Stimulated activated CD8-positive, alpha-beta memory T cell treated with anti-CD3 and anti-CD28 coated beads, Interleukin-4, amount 100 ng/mL, for 4 hours (primary cell): ENCODE measurements around the gene SLC35F3.
"Not testable (repeated sequence)": the region's sequence is repeated elsewhere in the genome, so short reads cannot be mapped to it uniquely, and the experiment has no call there.

ENCODE experiments used
- DNase-seq, 2 donors: peaks; one replicate each; pipeline ENCODE4 v3.0.0-alpha.2; 2020; ENCODE audit warnings: low read depth in 2 of 2, low spot score in 1 of 2

SLC35F3 gene

DNA sequence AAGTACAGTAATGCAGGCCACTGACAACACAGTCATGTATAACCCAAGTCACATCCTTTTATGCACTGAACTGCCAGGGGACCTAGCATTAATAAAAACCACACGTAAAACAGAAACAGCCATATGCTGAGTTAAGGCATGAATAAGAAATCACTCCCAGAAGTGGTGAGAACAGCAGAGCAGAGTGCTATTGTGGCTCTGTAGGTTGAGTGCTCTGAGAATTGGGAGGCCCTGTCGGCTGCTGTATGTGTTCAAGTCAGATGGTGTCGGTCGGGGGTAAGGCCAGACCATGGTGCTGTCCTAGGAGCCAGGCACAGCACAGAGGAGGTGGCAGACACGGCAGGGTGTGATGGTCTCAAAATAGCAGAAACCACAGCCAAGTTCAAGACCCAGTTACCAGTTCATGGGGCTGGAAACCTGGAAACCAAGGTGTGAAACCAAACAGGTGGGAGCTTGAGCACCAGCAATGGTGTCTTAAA lies 342.2 kb downstream of the SLC35F3 start:
- no peak for DNase-seq

DNA sequence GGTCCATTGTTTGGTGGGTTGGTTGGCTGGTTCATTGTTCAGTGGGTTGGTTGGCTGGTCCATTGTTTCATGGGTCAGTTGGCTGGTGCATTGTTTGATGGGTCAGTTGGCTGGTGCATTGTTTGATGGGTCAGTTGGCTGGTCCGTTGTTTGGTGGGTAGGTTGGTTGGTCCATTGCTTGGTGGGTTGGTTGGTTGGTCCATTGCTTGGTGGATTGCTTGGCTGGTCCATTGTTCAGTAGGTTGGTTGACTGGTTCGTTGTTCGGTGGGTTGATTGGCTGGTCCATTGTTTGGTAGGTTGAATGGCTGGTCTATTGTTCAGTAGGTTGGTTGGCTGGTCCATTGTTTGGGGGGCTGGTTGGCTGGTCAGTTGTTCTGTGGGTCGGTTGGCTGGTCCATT lies 343.3 kb downstream of the SLC35F3 start:
- not testable (repeated sequence) for DNase-seq

DNA sequence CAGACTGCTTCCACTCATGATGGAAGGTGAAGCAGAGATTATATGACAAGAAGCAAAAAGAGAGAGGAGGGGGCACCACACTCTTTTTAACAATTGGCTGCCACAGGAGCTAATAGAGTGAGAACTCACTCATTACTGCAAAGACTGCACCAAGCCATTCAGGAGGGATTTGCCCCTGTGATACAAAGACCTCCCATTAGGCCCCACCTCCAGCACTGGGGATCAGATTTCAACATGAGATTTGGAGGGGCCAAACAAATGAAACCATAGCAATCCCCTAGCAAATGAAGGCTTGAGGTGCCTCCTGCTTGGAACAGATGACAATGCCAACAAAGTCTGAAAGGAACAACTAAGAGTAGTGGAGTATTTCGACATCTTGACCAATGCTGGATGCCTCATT lies 346.3 kb downstream of the SLC35F3 start:
- no peak for DNase-seq

DNA sequence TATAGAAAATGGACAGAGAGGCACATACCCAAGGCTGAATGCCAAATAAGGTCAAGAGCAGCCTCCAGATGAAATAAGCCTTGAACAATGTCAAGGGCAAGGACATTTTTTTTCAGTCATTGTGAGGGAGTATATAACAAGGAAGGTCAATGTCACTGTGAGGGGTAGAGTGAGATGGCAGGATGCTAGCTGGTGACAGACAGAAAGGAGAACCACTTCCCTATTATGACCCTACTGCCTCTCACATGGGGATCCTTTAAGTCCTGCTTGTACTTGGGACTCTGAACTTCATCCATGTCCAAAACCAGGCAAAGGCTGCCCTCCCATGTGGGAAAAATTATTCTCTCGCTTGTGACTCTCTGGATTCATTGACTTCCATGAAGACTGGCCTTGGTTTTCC lies 349.3 kb downstream of the SLC35F3 start:
- no peak for DNase-seq

DNA sequence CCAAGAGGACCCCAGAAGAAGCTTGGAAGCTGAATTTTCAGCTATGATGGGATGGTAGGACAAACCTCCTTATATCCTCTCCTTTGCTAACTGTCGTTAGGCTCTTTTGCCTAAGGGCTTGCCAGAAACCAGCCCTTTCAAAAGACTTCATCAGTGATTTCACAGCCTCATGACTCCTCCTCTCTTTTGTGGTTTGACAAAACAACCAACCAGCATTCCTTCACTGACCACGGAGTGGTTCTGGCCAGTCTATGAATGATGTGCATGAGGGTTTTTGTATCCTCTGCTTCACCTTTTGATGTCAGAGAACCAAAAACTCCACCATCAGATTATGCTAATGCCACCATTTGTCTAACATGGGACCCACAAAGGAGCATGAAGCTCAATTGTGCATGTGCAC lies 351.9 kb downstream of the SLC35F3 start:
- no peak for DNase-seq

DNA sequence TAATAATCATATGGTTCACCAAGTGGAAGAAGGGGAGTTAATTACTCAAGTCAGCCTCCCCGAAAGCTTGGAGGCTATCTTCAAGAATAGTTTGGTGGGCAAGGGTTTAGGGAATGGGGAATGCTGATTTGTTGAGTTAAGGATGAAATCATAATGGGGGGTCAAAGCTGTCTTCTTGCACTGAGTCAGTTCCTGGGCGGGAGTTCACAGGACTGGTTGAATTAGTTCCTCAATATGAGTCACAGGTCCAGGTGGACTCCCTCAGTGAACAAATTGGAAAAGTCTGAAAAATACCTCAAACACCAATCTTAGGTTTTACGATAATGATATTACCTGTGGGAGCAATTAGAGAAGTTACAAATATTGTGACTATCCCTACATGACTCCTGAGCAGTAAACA lies 353.6 kb downstream of the SLC35F3 start:
- DNase-seq = no peak

DNA sequence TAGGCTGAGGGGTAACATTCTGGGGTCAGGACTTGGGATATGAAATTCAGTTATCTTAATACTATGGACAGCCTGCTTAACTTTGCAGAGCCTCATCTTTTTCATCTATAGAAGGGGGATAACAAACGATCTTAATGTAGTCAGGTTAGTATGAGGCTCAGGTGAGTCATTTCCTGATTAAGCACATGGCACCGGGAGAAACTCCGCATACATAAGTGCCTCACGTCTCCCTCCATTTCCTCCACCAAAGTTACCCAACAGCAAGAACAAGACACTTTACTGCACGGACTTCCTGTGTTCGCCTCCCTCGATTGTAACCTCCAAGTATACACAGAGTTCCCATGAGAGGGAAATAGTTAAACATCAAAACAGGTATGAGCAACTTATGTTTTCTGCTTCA lies 356.1 kb downstream of the SLC35F3 start:
- no peak for DNase-seq

DNA sequence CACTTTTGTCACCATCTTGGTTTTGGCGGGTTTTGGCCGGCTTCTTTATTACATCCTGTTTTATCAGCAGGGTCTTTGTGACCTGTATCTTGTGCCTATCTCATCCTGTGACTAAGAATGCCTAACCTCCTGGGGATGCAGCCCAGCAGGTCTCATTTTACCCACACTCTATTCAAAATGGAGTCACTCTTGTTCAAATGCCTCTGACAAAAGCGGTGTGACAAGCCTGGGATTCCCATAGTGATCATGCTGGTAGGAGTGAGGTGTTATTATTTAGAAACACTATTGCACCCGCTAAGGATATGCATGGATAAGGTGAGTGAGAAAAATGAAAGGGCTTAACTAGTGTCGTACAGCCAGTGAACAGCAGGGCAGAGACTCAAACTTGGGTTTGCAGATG lies 357.1 kb downstream of the SLC35F3 start:
- no peak for DNase-seq

DNA sequence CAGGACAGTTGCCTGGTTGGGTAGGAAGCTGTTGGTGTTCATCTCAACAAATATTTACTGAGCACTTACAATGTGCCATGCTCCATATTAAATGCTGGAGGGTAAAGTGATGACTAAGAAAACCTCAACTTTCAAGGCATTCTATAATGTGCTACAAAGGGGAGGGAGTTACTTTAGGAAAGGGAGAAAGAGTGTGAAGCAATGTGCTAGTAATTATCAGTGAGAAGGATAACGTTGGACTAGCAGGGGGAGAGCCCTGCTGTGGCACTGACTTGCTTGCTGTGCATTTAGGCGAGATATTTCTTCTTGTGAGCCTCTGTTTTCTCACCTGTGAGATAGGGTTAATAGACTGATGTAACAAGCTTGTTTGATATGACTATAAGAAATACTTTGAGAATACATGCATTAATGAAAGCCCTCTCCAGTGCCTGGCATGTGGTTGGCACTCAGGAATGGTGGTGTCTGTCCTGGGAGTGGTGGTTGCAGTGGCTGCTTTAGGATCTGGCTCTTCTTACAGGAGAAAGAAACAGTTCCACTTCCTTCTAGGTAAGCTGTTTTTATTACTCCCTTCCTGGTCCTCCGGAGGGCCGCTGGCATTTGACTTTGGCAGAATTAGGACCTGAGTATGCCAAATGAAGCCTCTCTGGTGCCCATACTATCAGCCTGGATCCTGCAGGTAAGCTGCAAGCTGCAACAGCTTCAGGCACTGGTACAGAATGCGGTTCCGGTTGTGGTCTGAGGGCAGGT lies 357.7 kb downstream of the SLC35F3 start:
- no peak for DNase-seq

DNA sequence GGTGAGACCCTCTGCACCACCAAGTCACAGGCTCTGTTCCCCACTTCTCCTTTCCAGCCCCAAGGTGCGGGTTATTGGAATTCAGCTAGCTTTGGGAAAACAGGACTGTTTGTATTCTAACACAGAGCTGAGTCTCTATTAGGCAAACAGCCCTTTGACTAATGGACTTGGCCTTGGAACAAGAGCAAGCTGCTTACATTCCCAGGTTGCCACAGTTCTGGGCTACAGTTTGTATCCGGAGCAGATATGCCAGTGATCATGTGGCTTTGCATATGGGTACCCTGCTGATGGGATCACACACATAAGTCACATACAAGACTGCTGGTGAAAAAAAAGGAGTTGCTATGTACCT lies 358.3 kb downstream of the SLC35F3 start:
- no peak for DNase-seq

DNA sequence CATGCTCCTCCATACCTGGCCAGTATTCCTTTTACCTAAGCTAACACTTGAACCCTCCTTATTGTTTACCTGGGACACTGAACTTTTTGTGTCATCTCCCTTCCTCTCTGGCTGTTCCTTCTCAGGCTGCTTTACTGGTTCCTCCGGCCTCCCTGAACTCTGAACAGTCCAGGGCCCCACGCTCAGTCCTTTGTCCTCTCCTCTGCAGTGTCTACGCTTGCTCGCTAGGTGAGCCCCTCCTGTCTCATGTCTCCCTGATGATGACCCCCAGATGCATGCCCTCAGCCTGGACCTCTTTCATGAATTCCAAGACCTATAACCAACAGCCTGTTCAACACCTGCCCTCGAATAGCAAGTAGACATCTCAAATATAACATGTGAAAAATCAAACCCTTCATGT lies 360.4 kb downstream of the SLC35F3 start:
- DNase-seq = no peak

DNA sequence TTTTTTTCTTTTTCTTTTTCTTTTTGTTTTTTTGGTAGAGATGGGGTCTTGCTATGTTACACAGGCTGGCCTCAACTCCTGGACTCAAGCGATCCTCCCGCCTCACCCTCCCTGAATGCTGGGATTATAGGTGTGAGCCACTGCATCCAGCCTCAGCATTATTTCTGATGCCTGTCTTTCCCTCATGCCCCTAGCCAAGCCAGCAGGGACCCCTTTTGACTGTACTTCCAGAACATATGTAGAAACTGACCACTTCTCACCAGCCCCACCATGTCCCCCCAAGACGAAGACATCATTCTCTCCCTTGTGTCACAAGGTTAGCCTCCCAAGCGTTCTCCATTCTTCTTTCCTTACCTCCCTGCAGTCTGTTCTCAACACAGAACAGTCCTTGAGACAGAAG lies 360.8 kb downstream of the SLC35F3 start:
- DNase-seq = no peak

DNA sequence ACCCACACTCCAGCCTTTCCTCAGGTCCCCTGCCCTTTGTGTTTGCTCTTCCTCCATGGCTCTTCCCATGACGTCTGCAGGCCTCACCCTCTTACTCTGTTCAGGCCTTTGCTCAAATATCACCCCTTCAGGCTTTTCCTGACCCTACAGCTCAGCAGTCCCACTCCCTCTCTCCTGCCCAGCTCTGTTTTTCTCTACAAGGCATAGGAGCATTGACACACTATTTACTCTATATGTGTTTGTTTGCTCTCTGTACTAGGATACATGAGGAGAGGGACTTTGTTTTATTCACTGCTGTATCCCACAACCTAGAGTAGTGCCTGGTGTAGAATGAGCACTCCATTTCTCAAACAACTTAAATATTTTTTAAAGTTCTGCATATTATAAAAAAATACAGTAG lies 361.4 kb downstream of the SLC35F3 start:
- no peak for DNase-seq

DNA sequence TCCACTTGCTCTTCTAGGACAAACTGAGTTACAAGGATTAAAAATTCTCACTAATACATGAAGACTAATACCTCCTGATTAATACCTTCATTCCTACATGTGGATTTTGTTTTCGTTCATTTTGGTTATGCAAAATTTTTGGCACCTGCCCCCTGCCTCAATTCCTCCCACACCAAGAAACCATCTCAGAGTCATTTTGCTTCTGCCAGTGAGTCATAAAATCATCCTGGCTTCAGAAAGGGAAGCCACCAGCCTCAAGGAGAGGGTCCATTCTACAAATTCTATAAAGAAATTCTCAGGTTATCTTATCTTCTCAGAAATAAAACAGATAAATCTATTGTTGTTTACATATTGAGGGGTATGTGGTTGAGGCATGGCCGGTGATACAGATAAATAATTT lies 365.6 kb downstream of the SLC35F3 start:
- DNase-seq = no peak

DNA sequence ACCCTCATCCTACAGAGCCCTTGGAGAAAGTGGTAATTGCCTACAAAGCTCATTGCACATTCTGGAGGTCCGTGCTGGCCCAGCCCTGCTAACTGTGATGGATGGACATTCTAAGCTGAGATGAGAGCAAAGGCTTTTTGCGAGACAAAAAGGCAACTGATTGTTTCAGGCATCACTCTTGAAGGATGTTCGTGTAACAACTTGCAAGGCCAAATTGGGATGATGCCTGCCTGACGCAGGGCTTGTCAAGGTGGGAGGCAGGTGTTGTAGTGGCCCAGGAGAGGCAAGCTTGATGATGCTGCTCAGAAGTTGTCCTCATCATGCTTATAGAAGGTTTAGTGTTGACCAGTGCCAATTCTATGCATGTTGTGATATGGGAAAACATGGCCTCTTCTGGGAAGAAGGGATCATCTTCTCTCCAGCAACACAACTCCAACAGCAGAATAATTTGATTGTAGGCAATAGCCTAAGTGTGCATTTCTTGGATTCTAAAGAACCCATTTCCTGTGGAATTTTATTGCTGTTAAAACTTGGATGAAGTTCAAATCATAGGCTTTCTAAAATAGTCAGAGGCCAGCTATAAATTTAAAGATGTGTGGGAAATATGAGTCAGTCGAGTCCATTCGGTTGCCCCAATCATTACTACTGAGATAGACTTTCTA lies 366.2 kb downstream of the SLC35F3 start:
- DNase-seq = no peak

DNA sequence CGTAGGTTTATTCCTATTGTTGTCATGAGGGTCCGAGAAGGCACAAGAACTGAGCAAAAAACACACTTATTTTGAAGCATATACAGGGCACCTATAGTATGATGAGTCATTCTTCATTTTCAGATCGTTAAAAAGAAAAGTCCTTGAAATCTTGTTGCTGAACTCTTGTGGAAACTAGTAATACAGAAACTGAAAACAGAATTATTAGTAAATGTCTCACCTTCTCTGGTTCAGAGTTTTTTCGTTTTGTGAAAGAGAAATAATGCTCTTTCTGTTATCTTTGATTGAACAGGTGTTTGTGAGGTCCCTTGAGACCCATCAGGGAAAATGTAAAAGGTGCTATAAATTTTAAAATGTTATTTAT lies 366.7 kb downstream of the SLC35F3 start:
- no peak for DNase-seq

DNA sequence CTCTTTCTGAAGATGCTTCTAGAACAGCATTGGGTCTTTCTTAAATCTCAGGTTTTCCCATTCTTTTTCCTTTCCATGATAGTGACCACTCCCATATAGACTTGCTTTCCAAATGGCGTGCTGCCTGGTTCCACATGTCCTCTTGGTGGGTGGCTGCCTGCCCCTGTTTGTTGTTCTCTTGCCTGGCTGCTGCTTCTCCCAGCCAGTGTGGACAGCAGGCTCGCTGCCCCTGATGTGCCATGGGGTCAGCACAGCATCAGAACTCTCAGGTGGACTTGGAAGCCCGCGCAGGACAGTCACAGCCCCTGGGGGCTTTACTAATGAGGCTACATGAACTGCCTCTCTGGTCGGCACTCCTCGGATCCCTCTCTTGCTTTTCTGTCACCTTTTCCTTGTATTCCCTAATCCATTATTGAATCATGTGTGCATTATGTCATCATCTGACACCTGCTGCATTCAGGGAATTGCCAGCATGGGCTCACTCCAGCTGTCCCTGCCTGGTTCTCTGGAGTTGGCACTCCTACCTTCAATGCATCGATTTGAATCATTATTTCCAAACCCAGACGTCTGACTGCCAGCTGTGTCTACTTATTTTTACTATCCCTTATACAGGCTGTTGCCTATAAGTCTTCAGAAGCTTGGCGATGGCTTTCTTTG lies 368.3 kb downstream of the SLC35F3 start:
- DNase-seq = no peak

DNA sequence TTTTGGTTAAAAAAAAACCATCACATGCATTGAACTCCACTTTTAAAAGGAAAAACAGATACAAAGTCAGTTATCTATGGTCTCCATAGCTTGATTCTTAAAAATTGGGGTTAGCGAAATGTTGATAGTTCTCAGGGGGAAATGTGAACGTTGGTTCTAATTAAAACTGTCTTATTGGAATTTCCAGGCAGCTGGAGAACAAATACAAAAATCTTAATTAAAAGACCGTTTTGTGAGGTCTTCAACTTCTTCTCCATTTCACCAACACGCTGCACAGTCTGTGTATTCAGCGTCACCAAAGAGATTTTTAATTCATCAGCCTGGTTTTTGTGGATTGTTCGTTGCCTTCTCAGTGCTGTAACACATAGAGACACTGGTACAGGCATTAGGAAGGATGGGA lies 369.5 kb downstream of the SLC35F3 start:
- DNase-seq = no peak

DNA sequence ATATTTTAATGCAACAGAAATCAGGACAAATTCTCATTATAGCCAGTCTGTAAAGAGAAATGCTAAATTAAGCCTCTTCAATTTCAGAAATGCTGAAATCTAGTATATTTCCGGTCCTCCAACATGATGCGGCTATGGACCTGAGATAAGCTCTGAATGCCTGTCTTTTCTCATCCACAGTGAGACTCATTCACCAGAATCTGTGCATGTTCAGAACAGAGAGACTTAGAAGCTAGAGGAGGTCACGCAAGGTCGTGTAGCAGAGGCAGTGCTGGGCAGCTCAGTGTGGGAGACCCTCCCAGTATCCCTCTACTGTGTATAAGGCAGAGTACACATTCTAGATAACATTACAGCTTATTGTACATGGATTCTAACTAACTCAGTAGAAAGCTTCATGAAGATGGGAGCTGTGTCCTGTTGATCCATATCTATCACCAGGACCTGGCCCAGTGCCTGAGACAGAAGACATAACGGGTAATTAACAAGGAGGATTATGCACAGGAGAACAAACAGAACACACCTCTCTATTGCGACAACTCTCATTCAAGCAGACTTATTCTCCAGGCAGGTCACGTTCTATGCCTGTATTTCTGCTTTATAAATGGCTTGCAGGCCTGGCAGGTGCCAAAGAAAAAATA lies 371.8 kb downstream of the SLC35F3 start:
- DNase-seq = no peak

DNA sequence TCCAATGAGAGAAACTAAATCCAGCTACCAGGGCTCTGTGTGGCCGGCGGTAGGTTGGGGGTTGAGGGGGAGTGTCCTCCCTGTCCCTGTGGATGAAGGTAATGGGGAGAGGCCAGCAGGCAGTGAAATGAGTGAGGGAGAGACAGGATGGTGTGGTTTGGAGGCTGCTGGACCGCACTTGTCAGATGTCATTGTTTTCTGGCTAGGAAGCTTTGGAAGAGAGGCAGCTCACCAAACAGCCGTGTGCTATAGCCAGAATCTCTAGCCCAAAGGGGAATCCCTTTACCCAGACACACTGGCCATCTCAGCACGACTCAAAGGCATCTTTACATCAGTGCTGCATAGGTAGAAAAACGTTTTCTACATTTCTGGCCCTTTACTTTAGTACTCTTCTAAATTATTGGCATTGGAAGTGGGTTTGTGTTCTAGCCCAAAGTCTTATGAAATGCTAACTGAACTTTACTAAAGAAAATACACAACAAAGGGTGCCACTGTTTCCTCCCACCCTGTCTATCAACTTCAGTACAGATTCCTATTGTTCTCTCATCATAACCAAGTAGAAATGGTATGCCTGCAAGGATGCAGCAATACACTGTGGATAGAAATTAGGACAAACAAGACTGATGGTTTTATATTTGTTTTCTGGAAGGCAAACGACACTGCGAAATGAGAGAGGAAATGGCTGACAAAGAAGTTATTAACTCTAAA lies 372.8 kb downstream of the SLC35F3 start:
- no peak for DNase-seq

DNA sequence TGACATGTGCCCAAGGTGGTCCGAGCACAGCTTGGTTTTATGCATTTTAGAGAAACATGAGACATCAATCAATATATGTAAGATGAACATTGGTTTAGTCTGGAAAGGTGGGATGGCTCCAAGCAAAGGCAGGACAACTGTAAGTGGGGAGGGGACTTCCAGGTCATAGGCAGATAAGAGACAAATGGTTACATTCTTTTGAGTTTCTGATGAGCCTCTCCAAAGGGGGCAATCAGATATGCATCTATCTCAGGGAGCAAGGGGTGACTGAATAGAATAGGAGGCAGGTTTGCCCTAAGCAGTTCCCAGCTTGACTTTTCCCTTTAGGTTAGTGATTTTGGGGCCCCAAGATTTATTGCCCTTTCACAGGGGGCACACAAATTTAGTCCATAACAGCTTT lies 374.5 kb downstream of the SLC35F3 start:
- no peak for DNase-seq
